ENCODE results near the gene PPP3R1. TPM values are rescaled to one million over a fixed set of nuclear protein-coding genes. Genes with fewer than 3 reads are reported as not detected.

Gene PPP3R1
- total RNA-seq, 3 donors from 2014 or later, result 73.5 to 84.0 (median 74.2) TPM

- Mint-ChIP-seq H3K27me3 (ENCODE audit: low read depth) (no peaks in the 10 kb centered on the region), H3K4me1 (ENCODE audit: low read depth) (peaks cover 85% of the 10 kb centered on the region), H3K4me3 (no peak overlapping the region)
These were observed 21.3 kb downstream of the PPP3R1 start for GRCh38 chr2:68231061-68231372.

DNA sequence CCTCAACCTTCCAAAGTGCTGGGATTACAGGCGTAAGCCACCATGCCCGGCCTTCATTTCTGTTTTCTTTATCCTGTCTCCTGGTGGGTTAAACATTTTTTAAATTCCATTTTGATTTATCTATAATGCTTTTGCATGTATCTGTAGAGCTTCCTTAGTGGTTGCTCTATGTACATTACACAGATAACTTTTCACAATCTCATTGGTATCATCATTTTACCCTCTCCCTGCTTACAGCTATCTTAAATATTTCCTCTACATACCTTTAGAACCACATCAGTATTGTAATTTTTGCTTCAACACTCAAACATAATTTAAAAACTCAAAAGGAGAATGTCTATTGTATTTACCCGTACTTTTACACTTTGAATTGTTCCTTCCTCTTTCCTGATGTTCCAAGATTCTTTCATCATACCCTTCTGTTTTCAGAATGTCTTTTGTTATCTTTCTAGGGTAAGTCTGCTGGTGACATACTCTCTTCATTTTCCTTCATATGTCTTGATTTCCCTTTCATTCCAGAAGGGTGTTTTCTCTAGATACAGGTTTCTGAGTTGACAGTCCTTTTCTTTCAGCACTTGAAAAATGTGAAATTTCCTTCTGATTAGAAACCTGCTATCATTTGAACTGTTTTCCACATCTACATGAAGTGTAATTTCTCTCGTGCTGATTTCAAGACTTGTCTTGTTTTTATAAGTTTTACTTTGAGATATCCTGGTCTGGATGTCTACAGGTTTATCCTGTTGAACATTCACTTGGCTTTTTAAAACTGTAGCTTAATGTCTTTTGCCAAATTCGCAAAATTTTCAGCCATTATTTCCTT, 21.9 kb downstream of the PPP3R1 start:
- no peak for ATAC-seq
- H3K4me3 Mint-ChIP-seq, result no peak overlapping the region
- H3K36me3 Mint-ChIP-seq (ENCODE audit: insufficient read depth), result peaks cover 8% of the 10 kb centered on the region
- H3K9me3 Mint-ChIP-seq, result no peaks in the 10 kb centered on the region
- H3K4me1 Mint-ChIP-seq (ENCODE audit: low read depth), result peaks cover 85% of the 10 kb centered on the region
- DNase-seq, result no peak
- H3K27me3 Mint-ChIP-seq (ENCODE audit: low read depth), result no peaks in the 10 kb centered on the region

More at GRCh38 chr2:68231061-68231372, 21.3 kb downstream of the PPP3R1 start:
- DNase-seq (no peak), ATAC-seq (no peak)
- H3K36me3 Mint-ChIP-seq (ENCODE audit: insufficient read depth), result peaks cover 8% of the 10 kb centered on the region
- no peaks in the 10 kb centered on the region for H3K9me3 Mint-ChIP-seq

GRCh38 chr2:68226794-68227193, 25.5 kb downstream of the PPP3R1 start:
- peaks cover 91% of the 10 kb centered on the region for H3K4me1 Mint-ChIP-seq (ENCODE audit: low read depth)
- DNase-seq, result no peak
- no peak overlapping the region for H3K4me3 Mint-ChIP-seq
- H3K36me3 Mint-ChIP-seq (ENCODE audit: insufficient read depth), result peaks cover 5% of the 10 kb centered on the region
- no peaks in the 10 kb centered on the region for H3K27me3 Mint-ChIP-seq (ENCODE audit: low read depth)
- no peak for ATAC-seq
- no peaks in the 10 kb centered on the region for H3K9me3 Mint-ChIP-seq

GRCh38 chr2:68225119-68225632, 27.2 kb downstream of the PPP3R1 start:
- peaks cover 91% of the 10 kb centered on the region for H3K4me1 Mint-ChIP-seq (ENCODE audit: low read depth)
- ATAC-seq, result peak; percentile 34 to 56

GRCh38 chr2:68223419-68223818, 28.9 kb downstream of the PPP3R1 start:
- Mint-ChIP-seq H3K4me3 (no peak overlapping the region), H3K9me3 (no peaks in the 10 kb centered on the region), H3K4me1 (ENCODE audit: low read depth) (peaks cover 92% of the 10 kb centered on the region), H3K27me3 (ENCODE audit: low read depth) (no peaks in the 10 kb centered on the region), H3K36me3 (ENCODE audit: insufficient read depth) (peaks cover 5% of the 10 kb centered on the region)
- no peak for ATAC-seq
- DNase-seq, result no peak

More at GRCh38 chr2:68225119-68225632, 27.2 kb downstream of the PPP3R1 start:
- Mint-ChIP-seq H3K36me3 (ENCODE audit: insufficient read depth) (peaks cover 2% of the 10 kb centered on the region), H3K27me3 (ENCODE audit: low read depth) (no peaks in the 10 kb centered on the region), H3K9me3 (no peaks in the 10 kb centered on the region), H3K4me3 (no peak overlapping the region)
- no peak for DNase-seq

- DNase-seq (no peak), ATAC-seq (no peak)
- Mint-ChIP-seq H3K4me1 (ENCODE audit: low read depth) (peaks cover 95% of the 10 kb centered on the region), H3K36me3 (ENCODE audit: insufficient read depth) (peaks cover 5% of the 10 kb centered on the region), H3K4me3 (no peak overlapping the region), H3K9me3 (no peaks in the 10 kb centered on the region), H3K27me3 (ENCODE audit: low read depth) (no peaks in the 10 kb centered on the region)
These were observed 30.0 kb downstream of the PPP3R1 start for GRCh38 chr2:68222287-68222686.

GRCh38 chr2:68218343-68218901, 33.9 kb downstream of the PPP3R1 start:
- ATAC-seq (no peak), DNase-seq (no peak)
- Mint-ChIP-seq H3K27me3 (ENCODE audit: low read depth) (no peaks in the 10 kb centered on the region), H3K9me3 (no peaks in the 10 kb centered on the region), H3K36me3 (ENCODE audit: insufficient read depth) (peaks cover 10% of the 10 kb centered on the region), H3K4me3 (no peak overlapping the region), H3K4me1 (ENCODE audit: low read depth) (peaks cover 85% of the 10 kb centered on the region)

GRCh38 chr2:68217729-68218128, 34.6 kb downstream of the PPP3R1 start:
- no peak overlapping the region for H3K4me3 Mint-ChIP-seq
- DNase-seq (no peak), ATAC-seq (no peak)
- H3K4me1 Mint-ChIP-seq (ENCODE audit: low read depth), result peaks cover 85% of the 10 kb centered on the region
- H3K27me3 Mint-ChIP-seq (ENCODE audit: low read depth), result no peaks in the 10 kb centered on the region
- H3K9me3 Mint-ChIP-seq, result no peaks in the 10 kb centered on the region
- H3K36me3 Mint-ChIP-seq (ENCODE audit: insufficient read depth), result peaks cover 10% of the 10 kb centered on the region

DNA sequence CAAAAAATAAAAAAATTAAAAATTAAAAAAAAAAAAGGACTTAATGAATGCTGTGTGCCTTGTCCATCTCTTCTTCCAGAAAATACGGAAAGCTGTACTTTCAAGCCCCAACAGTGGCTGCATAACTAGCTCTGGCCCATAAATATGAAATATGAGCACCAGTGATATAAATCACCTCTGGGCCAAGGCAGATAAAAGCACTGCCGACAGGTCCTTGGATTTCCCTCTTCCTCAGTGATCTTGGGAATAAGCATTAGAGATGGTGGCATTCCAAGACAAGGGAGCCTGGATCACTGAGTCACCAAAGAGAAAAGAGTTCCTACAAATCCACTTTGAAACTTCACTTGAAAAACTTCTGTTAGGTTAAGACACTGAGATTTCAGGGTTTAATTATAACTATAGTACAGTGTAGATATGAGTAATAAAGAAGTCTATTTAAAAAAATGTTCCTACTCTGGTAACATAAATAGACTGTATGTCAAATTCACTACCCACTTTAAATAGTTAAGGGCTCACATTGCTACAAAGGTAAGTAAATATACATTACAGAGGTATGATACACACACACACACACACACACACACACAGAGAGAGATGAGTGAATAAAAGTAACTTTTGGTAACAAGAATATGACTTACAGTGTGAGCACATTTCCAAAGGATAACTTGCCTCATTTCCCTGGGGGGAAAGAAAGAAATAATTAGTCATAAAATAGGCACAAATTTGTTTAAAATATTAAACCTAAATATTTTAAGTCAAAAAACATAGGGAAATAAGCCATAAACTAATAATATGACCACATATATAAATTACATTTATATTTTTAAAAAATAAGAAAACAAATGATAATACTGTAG, 35.6 kb downstream of the PPP3R1 start:
- DNase-seq (no peak), ATAC-seq (no peak)
- peaks cover 80% of the 10 kb centered on the region for H3K4me1 Mint-ChIP-seq (ENCODE audit: low read depth)
- no peak overlapping the region for H3K4me3 Mint-ChIP-seq
- H3K36me3 Mint-ChIP-seq (ENCODE audit: insufficient read depth), result peaks cover 17% of the 10 kb centered on the region
- no peaks in the 10 kb centered on the region for H3K9me3 Mint-ChIP-seq
- H3K27me3 Mint-ChIP-seq (ENCODE audit: low read depth), result no peaks in the 10 kb centered on the region

DNA sequence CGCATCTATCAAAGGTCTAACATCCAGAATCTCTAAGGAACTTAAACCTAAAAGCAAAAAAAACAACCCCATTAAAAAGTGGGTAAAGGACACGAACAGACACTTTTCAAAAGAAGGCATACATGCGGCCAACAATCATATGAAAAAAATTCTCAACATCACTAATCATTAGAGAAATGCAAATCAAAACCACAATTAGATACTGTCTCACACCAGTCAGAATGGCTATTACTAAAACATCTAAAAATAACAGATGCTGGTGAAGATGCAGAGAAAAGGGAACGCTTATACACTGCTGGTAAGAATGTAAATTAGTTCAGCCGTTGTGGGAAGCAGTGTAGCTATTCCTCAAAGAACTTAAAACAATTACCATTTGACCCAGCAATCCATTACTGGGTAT, 38.0 kb downstream of the PPP3R1 start:
- Mint-ChIP-seq H3K9me3 (no peaks in the 10 kb centered on the region), H3K36me3 (ENCODE audit: insufficient read depth) (peaks cover 20% of the 10 kb centered on the region), H3K4me1 (ENCODE audit: low read depth) (peaks cover 72% of the 10 kb centered on the region), H3K4me3 (no peak overlapping the region), H3K27me3 (ENCODE audit: low read depth) (no peaks in the 10 kb centered on the region)
- ATAC-seq (no peak), DNase-seq (no peak)

DNA sequence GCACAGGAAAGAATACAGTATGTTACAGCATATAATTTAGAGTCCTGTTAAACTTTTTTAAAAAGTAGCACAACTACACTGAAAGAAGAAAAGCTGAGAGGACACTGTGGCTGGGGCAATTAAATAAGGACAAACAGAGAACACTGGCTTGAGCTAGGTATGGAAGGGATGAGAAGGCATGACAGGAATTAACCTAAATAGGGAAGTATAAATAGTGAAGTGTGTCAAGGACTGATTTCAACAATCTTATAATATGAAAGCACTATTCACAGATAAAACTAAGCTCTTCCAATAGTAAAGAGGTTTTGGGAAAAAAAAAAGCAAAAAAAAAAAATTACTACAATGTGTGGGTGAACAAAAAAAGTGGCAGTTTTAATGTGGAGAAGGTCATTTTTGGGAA, 45.5 kb downstream of the PPP3R1 start:
- Mint-ChIP-seq H3K27me3 (ENCODE audit: low read depth) (no peaks in the 10 kb centered on the region), H3K4me1 (ENCODE audit: low read depth) (peaks cover 71% of the 10 kb centered on the region), H3K9me3 (no peaks in the 10 kb centered on the region), H3K4me3 (no peak overlapping the region), H3K36me3 (ENCODE audit: insufficient read depth) (peaks cover 11% of the 10 kb centered on the region)
- no peak for DNase-seq
- ATAC-seq, result no peak

- DNase-seq (no peak), ATAC-seq (peak; percentile 91 to 93)
- Mint-ChIP-seq H3K4me1 (ENCODE audit: low read depth) (peaks cover 75% of the 10 kb centered on the region), H3K9me3 (no peaks in the 10 kb centered on the region), H3K4me3 (peak overlapping the region; percentile 72), H3K36me3 (ENCODE audit: insufficient read depth) (peaks cover 3% of the 10 kb centered on the region), H3K27me3 (ENCODE audit: low read depth) (no peaks in the 10 kb centered on the region)
These were observed 48.7 kb downstream of the PPP3R1 start for GRCh38 chr2:68203587-68203986.

DNA sequence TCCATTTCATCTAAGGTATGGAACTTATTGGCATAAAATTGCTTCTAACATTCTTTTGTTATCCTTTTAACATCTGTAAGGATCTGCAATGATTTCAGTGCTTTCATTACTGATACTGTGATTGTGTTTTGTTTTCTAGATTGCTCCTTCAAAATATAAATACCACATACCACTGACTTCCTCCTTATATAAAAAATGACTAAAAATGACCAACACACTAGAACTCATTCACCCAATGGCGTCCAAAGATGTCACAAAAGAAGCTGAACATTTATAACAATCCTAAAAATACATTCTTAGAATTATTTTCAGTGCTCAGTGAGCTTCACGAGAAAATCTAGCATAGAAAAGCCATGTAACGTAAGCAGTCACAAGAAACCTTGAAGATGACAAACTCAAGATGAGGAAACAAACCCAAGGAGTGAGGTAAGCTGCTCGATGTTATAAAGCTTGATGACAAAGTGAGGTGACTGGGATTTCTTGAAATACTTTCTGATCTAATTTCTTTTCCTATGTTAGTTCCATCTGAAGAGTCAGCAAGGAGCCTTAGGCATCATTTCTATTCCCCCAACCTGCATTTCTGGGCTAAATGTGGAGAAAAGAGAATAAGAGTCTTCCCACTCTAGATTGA, 52.1 kb downstream of the PPP3R1 start:
- no peak for ATAC-seq

GRCh38 chr2:68196120-68196716, 56.1 kb downstream of the PPP3R1 start:
- no peak for DNase-seq
- Mint-ChIP-seq H3K36me3 (ENCODE audit: insufficient read depth) (no peaks in the 10 kb centered on the region), H3K27me3 (ENCODE audit: low read depth) (no peaks in the 10 kb centered on the region), H3K4me3 (no peak overlapping the region), H3K9me3 (no peaks in the 10 kb centered on the region), H3K4me1 (ENCODE audit: low read depth) (peaks cover 56% of the 10 kb centered on the region)
- no peak for ATAC-seq

More for the DNA sequence above, 52.1 kb downstream of the PPP3R1 start:
- H3K9me3 Mint-ChIP-seq, result no peaks in the 10 kb centered on the region
- DNase-seq, result no peak
- H3K27me3 Mint-ChIP-seq (ENCODE audit: low read depth), result no peaks in the 10 kb centered on the region
- peaks cover 62% of the 10 kb centered on the region for H3K4me1 Mint-ChIP-seq (ENCODE audit: low read depth)
- no peak overlapping the region for H3K4me3 Mint-ChIP-seq
- H3K36me3 Mint-ChIP-seq (ENCODE audit: insufficient read depth), result peaks cover 1% of the 10 kb centered on the region

Data from activated T-cell treated with anti-CD3 and anti-CD28 coated beads, Interleukin-2, amount 50 U/mL, for 4 hours (primary cell).